NCI-H1048 (cell line): Measurements from ENCODE around the gene PEAK3.
A peak's percentile ranks its signal among the peaks of the same experiment; 100 is the strongest.
"Not testable (repeated sequence)": the region's sequence is repeated elsewhere in the genome, so short reads cannot be mapped to it uniquely, and the experiment has no call there.

Source experiments
- DNase-seq: peaks from one replicate; lab custom pipeline; 2025; lab: John Stamatoyannopoulos, UW

The PEAK3 gene

GRCh38 chr19:2288818-2289713 is 7.1 kb upstream of the PEAK3 start:
- no peak for DNase-seq

- DNase-seq = no peak
Observed at GRCh38 chr19:2288338-2288817, 6.4 kb upstream of the PEAK3 start.

- DNase-seq = no peak
Observed at GRCh38 chr19:2287585-2288337, 5.8 kb upstream of the PEAK3 start.

- DNase-seq = no peak
Observed at GRCh38 chr19:2286402-2287140, 4.6 kb upstream of the PEAK3 start.

GRCh38 chr19:2283835-2284507 is 2.0 kb upstream of the PEAK3 start:
- DNase-seq = no peak

GRCh38 chr19:2282862-2283237 is 875 bp upstream of the PEAK3 start:
- DNase-seq = no peak

- DNase-seq = not testable (repeated sequence)
Observed at GRCh38 chr19:2281265-2282061, 512 bp downstream of the PEAK3 start.

- DNase-seq = no peak
Observed at GRCh38 chr19:2280633-2281264, 1.2 kb downstream of the PEAK3 start.

GRCh38 chr19:2278459-2279158 is 3.4 kb downstream of the PEAK3 start:
- DNase-seq = no peak

- no peak for DNase-seq
Observed at GRCh38 chr19:2277138-2277537, 4.8 kb downstream of the PEAK3 start.

GRCh38 chr19:2276429-2276986 is 5.5 kb downstream of the PEAK3 start:
- no peak for DNase-seq

- DNase-seq = no peak
Observed at GRCh38 chr19:2275588-2276428, 6.2 kb downstream of the PEAK3 start.

GRCh38 chr19:2274931-2275535 is 6.9 kb downstream of the PEAK3 start:
- no peak for DNase-seq

- DNase-seq = no peak
Observed at GRCh38 chr19:2274185-2274711, 7.7 kb downstream of the PEAK3 start.

- peak; percentile 43 for DNase-seq
Observed at GRCh38 chr19:2273356-2274184, 8.4 kb downstream of the PEAK3 start.

- no peak for DNase-seq
Observed at GRCh38 chr19:2271234-2272103, 10.5 kb downstream of the PEAK3 start.
